Osteoblast (primary cell): ENCODE results near the gene SNRNP25. TPM values are rescaled to one million over a fixed set of nuclear protein-coding genes. Genes with fewer than 3 reads are reported as not detected.

Source experiments
- DNase-seq: peaks from one replicate; pipeline ENCODE4 v3.0.0; 2011; ENCODE audit warnings: low spot score, mixed read lengths; ENCODE audit not compliant: insufficient read length; ENCODE audit errors: missing footprints
- H2AFZ ChIP-seq: 2 replicates; pipeline ENCODE4 v1.6.0; 2011; ENCODE audit warnings: mild to moderate bottlenecking, low read length
- H3K27ac ChIP-seq: 2 replicates; pipeline ENCODE4 v1.5.1; 2011; ENCODE audit warnings: mild to moderate bottlenecking, low read depth, low read length, moderate library complexity
- H3K27me3 ChIP-seq: 2 replicates; pipeline ENCODE4 v1.6.0; 2012; ENCODE audit warnings: mild to moderate bottlenecking, control low read depth, inconsistent platforms, low read length, moderate library complexity; ENCODE audit not compliant: insufficient read depth
- H3K36me3 ChIP-seq: 2 replicates; pipeline ENCODE4 v1.5.1; 2011; ENCODE audit warnings: mild to moderate bottlenecking, low read length, control low read depth, moderate library complexity; ENCODE audit not compliant: insufficient read depth
- H3K4me1 ChIP-seq: 2 replicates; pipeline ENCODE4 v1.5.1; 2011; ENCODE audit warnings: mild to moderate bottlenecking, low read length, control low read depth, moderate library complexity; ENCODE audit not compliant: insufficient read depth
- H3K4me2 ChIP-seq: 2 replicates; pipeline ENCODE4 v1.6.0; 2011; ENCODE audit warnings: mild to moderate bottlenecking, low read length; ENCODE audit not compliant: insufficient read depth
- H3K4me3 ChIP-seq: fragments of 200-600 bp; sonication (generic); 3 replicates; pipeline ENCODE4 v1.5.1; 2012; ENCODE audit warnings: mild to moderate bottlenecking, low read length, inconsistent platforms; ENCODE audit not compliant: insufficient read depth
- H3K79me2 ChIP-seq: 2 replicates; pipeline ENCODE4 v1.6.0; 2012; ENCODE audit warnings: mild to moderate bottlenecking, low read length, control low read depth, inconsistent platforms; ENCODE audit not compliant: insufficient read depth
- H3K9me3 ChIP-seq: 2 replicates; pipeline ENCODE4 v1.5.1; 2011; ENCODE audit warnings: low read depth, low read length, control low read depth
- H4K20me1 ChIP-seq: 2 replicates; pipeline ENCODE4 v1.6.0; 2012; ENCODE audit warnings: mild to moderate bottlenecking, low read length, control low read depth; ENCODE audit not compliant: insufficient read depth
- total RNA-seq: library from RNA; depleted of rRNA; stranded (reverse); fragments of >200 nt; gene quantifications from 2 replicates; pipeline ENCODE4 v1.2.3, GENCODE V29; 2012
- TF ChIP-seq, protein P1 (sequence below): IDR thresholded peaks from 2 replicates; pipeline ENCODE4 v1.5.1; 2011; ENCODE audit warnings: mild to moderate bottlenecking, low read depth, low read length, moderate library complexity; ENCODE audit errors: extremely low read depth

The SNRNP25 gene
- total RNA-seq, 1 donor = 14.5 TPM

DNA sequence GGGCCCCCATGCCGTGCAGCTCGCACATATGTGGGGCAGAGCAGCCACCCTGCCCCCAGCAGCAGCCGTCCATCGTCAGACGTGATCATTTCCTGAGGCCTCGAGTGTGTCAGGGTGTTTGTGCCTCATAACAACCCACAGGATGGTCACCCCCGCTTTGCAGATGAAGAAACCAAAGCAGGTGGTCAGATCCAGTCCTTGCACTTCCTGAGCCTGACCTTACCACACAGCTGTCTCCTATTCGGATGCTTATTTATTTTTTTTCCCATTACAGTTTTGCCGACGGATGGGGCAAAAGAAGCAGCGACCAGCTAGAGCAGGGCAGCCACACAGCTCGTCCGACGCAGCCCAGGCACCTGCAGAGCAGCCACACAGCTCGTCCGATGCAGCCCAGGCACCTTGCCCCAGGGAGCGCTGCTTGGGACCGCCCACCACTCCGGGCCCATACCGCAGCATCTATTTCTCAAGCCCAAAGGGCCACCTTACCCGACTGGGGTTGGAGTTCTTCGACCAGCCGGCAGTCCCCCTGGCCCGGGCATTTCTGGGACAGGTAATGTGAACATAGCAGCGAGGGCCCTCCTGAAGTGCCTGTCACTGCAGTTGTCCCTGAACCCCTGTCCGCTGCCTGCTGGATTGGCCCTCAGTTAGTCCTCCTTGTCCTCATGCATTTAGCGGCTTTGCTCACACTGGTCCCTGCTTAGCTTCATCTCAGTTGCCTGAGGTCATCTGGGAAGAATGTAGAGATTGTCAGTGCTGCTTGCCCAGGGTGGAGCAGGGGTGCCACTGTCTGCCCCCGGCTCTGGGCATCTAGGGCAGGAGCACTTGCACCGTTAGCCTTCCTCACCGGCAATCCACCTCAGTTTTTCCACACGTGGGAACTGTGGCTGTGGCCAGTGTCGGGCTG lies 25.8 kb downstream of the SNRNP25 start:
- peaks cover 23% of the 10 kb centered on the region for H3K36me3 ChIP-seq
- H3K4me1 ChIP-seq = peaks cover 40% of the 10 kb centered on the region
- H2AFZ ChIP-seq = no peak overlapping the region
- peak overlapping the region; percentile 91 for H3K27ac ChIP-seq
- H3K4me2 ChIP-seq = peak overlapping the region; percentile 88
- no peaks in the 10 kb centered on the region for H3K27me3 ChIP-seq
- H3K79me2 ChIP-seq = peaks cover 46% of the 10 kb centered on the region
- TF ChIP-seq, protein P1, sequence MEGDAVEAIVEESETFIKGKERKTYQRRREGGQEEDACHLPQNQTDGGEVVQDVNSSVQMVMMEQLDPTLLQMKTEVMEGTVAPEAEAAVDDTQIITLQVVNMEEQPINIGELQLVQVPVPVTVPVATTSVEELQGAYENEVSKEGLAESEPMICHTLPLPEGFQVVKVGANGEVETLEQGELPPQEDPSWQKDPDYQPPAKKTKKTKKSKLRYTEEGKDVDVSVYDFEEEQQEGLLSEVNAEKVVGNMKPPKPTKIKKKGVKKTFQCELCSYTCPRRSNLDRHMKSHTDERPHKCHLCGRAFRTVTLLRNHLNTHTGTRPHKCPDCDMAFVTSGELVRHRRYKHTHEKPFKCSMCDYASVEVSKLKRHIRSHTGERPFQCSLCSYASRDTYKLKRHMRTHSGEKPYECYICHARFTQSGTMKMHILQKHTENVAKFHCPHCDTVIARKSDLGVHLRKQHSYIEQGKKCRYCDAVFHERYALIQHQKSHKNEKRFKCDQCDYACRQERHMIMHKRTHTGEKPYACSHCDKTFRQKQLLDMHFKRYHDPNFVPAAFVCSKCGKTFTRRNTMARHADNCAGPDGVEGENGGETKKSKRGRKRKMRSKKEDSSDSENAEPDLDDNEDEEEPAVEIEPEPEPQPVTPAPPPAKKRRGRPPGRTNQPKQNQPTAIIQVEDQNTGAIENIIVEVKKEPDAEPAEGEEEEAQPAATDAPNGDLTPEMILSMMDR = no peak
- peaks cover 22% of the 10 kb centered on the region for H4K20me1 ChIP-seq
- H3K4me3 ChIP-seq = peak overlapping the region; percentile 71
- DNase-seq = peak; percentile 94
- H3K9me3 ChIP-seq = no peaks in the 10 kb centered on the region

- Histone ChIP-seq H3K27ac (no peak overlapping the region), H3K4me3 (no peak overlapping the region), H3K36me3 (peaks cover 52% of the 10 kb centered on the region), H3K27me3 (no peaks in the 10 kb centered on the region), H3K79me2 (peaks cover 65% of the 10 kb centered on the region), H3K4me1 (peaks cover 33% of the 10 kb centered on the region), H3K9me3 (no peaks in the 10 kb centered on the region), H2AFZ (no peak overlapping the region), H4K20me1 (peaks cover 45% of the 10 kb centered on the region), H3K4me2 (no peak overlapping the region)
- no peak for DNase-seq
- TF ChIP-seq, protein P1 = no peak
These were observed 29.5 kb downstream of the SNRNP25 start for GRCh38 chr16:83060-83603.

DNA sequence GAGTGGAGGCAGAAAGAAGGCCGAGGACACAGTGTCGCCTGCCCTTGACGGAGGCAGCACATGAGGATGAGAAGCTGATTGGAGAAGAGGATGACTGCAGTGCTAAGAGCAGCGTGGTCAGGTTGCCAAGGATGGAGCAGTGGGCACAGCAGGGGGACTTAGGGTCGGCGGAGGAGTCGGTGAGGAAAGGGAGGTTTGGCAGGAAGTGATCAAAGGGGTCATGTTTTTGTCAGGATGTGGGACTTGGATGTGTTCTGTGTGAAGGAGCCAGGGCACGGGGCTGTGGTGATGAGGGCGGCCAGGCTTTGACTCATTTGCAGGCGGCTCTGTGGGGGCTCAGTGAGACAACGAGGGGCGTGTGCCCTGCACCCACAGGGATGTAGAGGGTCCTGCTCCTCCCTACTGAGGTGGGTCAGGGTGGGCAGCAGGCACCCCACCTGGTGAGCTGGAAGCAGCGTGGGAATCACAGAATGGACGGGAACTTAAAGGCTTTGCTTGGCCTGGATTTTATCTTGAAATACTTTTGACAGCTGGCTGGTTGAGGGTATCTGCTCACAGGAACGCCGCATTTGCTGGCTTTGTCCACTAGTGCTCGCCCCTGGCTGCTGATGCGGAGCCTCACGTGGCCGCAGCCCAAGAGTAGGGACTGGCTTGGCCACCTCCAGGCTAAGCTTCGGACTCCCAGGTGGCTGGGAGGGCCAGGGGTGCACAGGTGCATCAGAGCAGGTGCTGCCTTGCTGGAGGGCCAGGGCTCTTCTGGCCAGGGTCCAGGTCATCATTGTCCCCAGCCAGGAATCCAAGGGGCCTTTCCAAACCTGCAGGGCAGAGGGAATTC lies 30.4 kb downstream of the SNRNP25 start:
- Histone ChIP-seq H3K27me3 (no peaks in the 10 kb centered on the region), H3K4me2 (peak overlapping the region; percentile 57), H3K27ac (peak overlapping the region; percentile 75), H3K4me3 (no peak overlapping the region), H3K36me3 (peaks cover 60% of the 10 kb centered on the region), H3K79me2 (peaks cover 60% of the 10 kb centered on the region), H3K9me3 (no peaks in the 10 kb centered on the region), H2AFZ (no peak overlapping the region), H3K4me1 (peaks cover 29% of the 10 kb centered on the region), H4K20me1 (peaks cover 45% of the 10 kb centered on the region)
- TF ChIP-seq, protein P1 = no peak
- DNase-seq = peak; percentile 95
